GM10248 (cell line): Measurements from ENCODE around the gene FBXO41.

Source experiments
- CTCF ChIA-PET: fragments of 300-600 bp; sonication (Branson Sonifier 250); formaldehyde crosslinking; extraction: SDS; loops from one replicate; lab custom pipeline; 2021; ENCODE audit warnings: antibody characterized with exemption; lab: Yijun Ruan, JAX
- POLR2A ChIA-PET: fragments of 350-650 bp; sonication (Branson Sonifier 250); formaldehyde crosslinking; extraction: SDS; loops from one replicate; lab custom pipeline; 2020; ENCODE audit warnings: antibody characterized with exemption; lab: Yijun Ruan, JAX
- DNase-seq: peaks from one replicate; pipeline ENCODE4 v3.0.0; 2012; ENCODE audit errors: extremely low spot score
- TF ChIP-seq, protein P1 (sequence below): IDR thresholded peaks from 2 replicates; pipeline ENCODE4 v1.5.1; 2012; ENCODE audit warnings: mild to moderate bottlenecking, low read depth; ENCODE audit errors: extremely low read depth, missing control alignments, control extremely low read depth

Gene FBXO41

DNA sequence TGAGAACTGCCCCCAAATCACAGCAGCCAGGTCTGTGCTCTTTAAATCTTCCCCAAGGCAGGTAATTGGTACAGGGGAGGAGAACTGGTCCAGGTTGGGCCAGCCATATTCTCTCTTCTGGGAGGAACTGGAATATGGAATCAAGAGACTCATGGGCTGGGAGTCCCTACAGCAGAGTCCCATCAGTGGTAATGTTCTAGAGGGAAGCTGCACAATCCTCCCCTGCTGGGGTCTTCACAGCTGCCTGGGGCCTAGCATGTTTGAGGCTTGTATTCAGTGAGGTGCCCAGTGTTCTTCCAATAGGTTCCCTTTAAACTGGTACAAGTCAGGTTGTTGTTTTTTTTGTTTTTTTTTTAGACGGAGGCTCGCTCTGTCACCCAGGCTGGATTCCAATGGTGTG, 30.2 kb upstream of the FBXO41 start:
- no peak for DNase-seq
- ChIA-PET CTCF (interaction anchor here (0.6 to 1.2 kb wide), 2 partner anchors 10 to 24 kb away, joined by 3 read pairs; no protein-coding TSS in a partner anchor), POLR2A (no interaction called here)
- TF ChIP-seq, protein P1, sequence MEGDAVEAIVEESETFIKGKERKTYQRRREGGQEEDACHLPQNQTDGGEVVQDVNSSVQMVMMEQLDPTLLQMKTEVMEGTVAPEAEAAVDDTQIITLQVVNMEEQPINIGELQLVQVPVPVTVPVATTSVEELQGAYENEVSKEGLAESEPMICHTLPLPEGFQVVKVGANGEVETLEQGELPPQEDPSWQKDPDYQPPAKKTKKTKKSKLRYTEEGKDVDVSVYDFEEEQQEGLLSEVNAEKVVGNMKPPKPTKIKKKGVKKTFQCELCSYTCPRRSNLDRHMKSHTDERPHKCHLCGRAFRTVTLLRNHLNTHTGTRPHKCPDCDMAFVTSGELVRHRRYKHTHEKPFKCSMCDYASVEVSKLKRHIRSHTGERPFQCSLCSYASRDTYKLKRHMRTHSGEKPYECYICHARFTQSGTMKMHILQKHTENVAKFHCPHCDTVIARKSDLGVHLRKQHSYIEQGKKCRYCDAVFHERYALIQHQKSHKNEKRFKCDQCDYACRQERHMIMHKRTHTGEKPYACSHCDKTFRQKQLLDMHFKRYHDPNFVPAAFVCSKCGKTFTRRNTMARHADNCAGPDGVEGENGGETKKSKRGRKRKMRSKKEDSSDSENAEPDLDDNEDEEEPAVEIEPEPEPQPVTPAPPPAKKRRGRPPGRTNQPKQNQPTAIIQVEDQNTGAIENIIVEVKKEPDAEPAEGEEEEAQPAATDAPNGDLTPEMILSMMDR = no peak

DNA sequence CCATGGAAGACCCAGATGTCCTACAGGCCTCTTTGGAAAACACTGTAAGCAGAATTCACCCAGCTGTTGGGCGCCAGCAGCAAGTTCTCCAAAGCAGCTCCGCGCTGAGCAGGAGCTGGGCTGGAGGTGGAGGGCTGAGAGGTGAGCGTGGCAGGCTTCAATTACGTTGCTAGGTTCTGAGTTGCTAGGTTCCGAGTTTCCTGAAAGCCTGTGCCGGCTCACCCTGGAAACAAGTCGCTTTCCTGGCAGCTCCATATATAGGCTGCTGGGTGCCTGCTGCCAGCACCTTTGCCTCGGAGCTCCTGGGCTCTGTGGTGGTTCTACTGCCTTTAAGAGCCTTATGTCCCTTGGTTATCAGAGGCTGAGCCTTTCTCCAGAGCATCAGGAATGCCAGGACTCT, 23.4 kb upstream of the FBXO41 start:
- POLR2A ChIA-PET = no interaction called here
- DNase-seq = no peak
- CTCF ChIA-PET = interaction anchor here (1.4 kb wide), 1 partner anchor 37 kb away, joined by 3 read pairs; no protein-coding TSS in a partner anchor
- TF ChIP-seq, protein P1 = no peak

DNA sequence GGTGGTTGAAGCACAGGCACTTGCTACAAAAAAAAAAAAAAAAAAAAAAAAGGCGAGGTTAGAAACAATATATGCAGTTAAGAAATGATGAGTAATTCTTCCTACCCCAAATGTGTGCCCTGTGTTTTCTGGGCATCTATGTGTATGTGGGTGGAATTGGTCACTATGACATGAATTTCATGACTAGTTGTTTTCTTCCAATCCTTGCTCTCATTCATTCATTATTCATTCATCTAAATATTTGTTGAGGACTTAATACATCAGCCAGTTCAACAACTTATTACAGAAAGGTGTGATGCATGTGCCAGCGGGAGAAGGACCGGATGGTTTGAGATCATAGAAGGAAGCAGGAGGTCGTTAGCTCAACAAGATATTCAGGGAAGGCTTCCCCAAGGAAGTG, 17.4 kb upstream of the FBXO41 start:
- CTCF ChIA-PET = interaction anchor here (1.3 to 1.9 kb wide), 2 partner anchors 10 to 11 kb away, joined by 3 to 13 read pairs; no protein-coding TSS in a partner anchor
- TF ChIP-seq, protein P1 = no peak
- POLR2A ChIA-PET = no interaction called here
- DNase-seq = no peak

DNA sequence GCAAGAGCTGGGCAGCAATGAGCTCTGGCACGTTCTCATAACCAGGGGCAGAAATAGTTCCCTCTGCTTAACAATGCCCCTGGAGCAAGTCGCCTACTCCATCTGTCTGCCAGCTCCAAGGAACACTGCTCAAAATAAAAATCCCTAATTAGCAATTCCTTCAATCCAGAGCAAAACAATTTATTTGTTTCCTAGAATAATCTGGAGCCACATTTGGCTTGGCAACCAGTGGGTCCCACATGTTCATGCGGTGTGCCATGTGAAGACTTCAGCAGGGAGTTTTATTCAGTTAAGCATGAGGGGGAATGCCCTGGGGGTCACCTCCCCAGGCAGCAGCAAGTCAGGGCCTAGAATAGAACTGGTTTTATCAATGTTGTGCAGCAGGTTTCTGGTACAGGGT, 16.6 kb upstream of the FBXO41 start:
- TF ChIP-seq, protein P1 = no peak
- POLR2A ChIA-PET = no interaction called here
- DNase-seq = no peak
- CTCF ChIA-PET = interaction anchor here (1.3 to 1.9 kb wide), 2 partner anchors 10 to 12 kb away, joined by 4 to 9 read pairs; no protein-coding TSS in a partner anchor

DNA sequence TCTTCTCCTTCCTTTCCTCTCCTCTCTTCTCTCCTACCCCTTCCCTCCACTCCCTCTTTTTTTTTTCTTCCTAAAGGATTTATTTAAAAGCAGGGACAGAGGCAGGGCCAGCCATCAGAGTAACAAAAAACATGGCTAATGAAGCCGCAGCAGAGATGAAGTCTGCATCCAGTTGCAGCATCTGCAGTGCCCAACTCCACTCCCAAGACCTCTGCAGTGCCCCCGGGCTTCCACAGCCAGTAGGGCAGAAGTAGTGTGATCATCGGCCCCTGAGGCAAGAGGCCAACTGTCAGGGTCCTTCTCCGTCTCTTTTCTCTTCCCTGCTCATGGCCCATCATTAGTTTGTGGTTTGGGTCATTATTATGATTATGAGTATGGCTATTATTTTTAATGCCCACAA, 13.3 kb upstream of the FBXO41 start:
- TF ChIP-seq, protein P1 = no peak
- CTCF ChIA-PET = interaction anchor here (1.6 kb wide), 1 partner anchor 14 kb away, joined by 3 read pairs; no protein-coding TSS in a partner anchor
- POLR2A ChIA-PET = no interaction called here
- no peak for DNase-seq

DNA sequence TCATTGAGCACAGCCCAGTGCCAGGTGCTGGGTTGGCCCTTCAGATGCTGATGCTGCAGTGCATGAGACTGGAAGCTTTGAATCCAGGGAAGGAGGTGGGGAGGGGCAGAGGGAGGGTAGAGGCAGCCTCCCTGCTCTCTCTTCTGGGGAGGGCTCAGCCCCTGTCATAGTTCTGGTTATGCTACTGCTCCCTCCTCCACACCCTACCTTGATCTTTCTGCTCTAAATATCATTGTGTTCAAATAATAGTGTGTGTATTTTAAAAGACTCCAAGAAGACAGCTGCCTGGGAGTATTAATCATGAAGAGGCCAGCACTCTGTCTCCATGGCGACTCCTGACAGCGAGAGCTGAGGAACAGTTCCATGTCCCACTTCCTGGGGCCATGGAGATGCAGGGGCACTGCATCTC, 12.9 kb upstream of the FBXO41 start:
- DNase-seq = no peak
- TF ChIP-seq, protein P1 = no peak
- POLR2A ChIA-PET = no interaction called here
- CTCF ChIA-PET = interaction anchor here (1.6 kb wide), 1 partner anchor 14 kb away, joined by 3 read pairs; no protein-coding TSS in a partner anchor
